ENCODE results near the gene SYT5. TPM values are rescaled to one million over a fixed set of nuclear protein-coding genes. Genes with fewer than 3 reads are reported as not detected.

SYT5 gene
- total and polyA plus RNA-seq, 2 of the 13 experiments (the other 11 are each of a cell fraction or from before 2014, with no cell fraction given): not detected

DNA sequence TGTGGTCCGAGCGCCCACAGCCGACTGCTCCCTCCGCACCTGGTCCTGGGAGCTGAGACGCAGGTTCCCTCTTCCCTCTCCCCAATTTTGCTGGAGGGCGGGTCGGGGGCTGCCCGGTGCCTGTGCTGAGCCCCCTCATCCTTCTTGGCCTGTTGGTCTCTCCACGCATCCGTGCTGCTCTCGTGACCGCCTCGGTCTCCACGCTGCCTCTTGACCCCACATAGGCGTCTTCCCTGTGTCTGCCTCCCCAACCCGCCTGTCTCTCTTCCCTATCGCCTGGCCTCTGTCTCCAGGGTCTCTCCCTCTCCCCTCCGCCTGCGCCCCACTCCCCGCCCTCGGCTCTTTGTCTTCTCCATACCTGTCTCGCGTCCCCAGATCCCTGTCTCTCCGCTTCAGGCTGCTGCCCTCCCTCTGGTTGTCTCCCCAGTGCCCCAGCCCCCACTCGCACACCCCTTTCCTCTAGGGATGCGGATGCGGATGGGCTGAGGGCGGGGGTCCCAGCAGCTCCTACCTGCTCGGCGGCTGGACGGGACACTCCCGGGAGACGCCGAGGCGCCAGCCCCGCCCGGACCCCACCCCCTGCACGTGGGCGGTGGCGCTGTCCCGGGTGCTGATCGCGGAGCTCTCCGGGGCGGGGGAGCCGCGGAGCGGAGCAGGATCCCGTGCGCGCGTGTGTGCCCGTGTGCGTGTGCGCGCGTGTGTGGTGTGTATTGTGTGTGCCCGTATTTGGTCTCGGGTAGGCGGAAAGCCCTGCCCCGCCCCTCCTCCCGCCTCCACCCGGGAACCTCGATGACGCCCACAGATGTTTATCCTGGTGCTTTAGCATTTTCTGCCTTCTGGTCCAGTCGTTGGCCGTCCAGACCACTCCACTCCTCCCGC, at the start of gene SYT5 (continued):
- peak; percentile 32; the same call in 1 of the 2 replicates for TF ChIP-seq ZNF687 (CRISPR knock-in tag; IDR thresholded peaks at IDR 0.05)
- TF ChIP-seq DPF2 (CRISPR knock-in tag; IDR thresholded peaks at IDR 0.05; ENCODE audit: borderline replicate concordance, low read depth): no peak
- TF ChIP-seq, protein P1, sequence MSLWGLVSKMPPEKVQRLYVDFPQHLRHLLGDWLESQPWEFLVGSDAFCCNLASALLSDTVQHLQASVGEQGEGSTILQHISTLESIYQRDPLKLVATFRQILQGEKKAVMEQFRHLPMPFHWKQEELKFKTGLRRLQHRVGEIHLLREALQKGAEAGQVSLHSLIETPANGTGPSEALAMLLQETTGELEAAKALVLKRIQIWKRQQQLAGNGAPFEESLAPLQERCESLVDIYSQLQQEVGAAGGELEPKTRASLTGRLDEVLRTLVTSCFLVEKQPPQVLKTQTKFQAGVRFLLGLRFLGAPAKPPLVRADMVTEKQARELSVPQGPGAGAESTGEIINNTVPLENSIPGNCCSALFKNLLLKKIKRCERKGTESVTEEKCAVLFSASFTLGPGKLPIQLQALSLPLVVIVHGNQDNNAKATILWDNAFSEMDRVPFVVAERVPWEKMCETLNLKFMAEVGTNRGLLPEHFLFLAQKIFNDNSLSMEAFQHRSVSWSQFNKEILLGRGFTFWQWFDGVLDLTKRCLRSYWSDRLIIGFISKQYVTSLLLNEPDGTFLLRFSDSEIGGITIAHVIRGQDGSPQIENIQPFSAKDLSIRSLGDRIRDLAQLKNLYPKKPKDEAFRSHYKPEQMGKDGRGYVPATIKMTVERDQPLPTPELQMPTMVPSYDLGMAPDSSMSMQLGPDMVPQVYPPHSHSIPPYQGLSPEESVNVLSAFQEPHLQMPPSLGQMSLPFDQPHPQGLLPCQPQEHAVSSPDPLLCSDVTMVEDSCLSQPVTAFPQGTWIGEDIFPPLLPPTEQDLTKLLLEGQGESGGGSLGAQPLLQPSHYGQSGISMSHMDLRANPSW (CRISPR knock-in tag; IDR thresholded peaks at IDR 0.05; ENCODE audit: borderline replicate concordance): no peak
- TF ChIP-seq LRRFIP1 (CRISPR knock-in tag; conservative IDR thresholded peaks at IDR 0.05): no peak
- peak; percentile 61; the same call in 1 of the 2 replicates for TF ChIP-seq TGIF2 (CRISPR knock-in tag; IDR thresholded peaks at IDR 0.05)
- TF ChIP-seq PCBP2 (optimal IDR thresholded peaks at IDR 0.05; ENCODE audit: low read depth, low read length, poor library complexity, severe bottlenecking): no peak
- peak; percentile 14; the same call in 1 of the 2 replicates for TF ChIP-seq ZNF501 (CRISPR knock-in tag; IDR thresholded peaks at IDR 0.05)
- TF ChIP-seq POLR2A (IDR thresholded peaks at IDR 0.05; ENCODE audit: insufficient read depth in 1 of 2, low read depth in 2 of 2, low read length in 2 of 2): peak in 1 of 2 experiments; percentile 16; a peak in 1 of 4 replicates
- TF ChIP-seq TCF12 (IDR thresholded peaks at IDR 0.05): no peak
- TF ChIP-seq TCF12 (CRISPR knock-in tag; IDR thresholded peaks at IDR 0.05): 0 out of 2 replicates have a peak, but pooled peaks have one; percentile 31
- TF ChIP-seq YEATS4 (CRISPR knock-in tag; IDR thresholded peaks at IDR 0.05; ENCODE audit: borderline replicate concordance): peak; percentile 22; the same call in 1 of the 2 replicates
- peak; percentile 52; the same call in 1 of the 2 replicates for TF ChIP-seq TEF (CRISPR knock-in tag; IDR thresholded peaks at IDR 0.05)
- TF ChIP-seq ZNF430 (CRISPR knock-in tag; IDR thresholded peaks at IDR 0.05): peak; percentile 28; the same call in 1 of the 2 replicates
- TF ChIP-seq ZBTB38 (CRISPR knock-in tag; IDR thresholded peaks at IDR 0.05): 0 out of 2 replicates have a peak, but pooled peaks have one; percentile 32
- TF ChIP-seq, protein P2, sequence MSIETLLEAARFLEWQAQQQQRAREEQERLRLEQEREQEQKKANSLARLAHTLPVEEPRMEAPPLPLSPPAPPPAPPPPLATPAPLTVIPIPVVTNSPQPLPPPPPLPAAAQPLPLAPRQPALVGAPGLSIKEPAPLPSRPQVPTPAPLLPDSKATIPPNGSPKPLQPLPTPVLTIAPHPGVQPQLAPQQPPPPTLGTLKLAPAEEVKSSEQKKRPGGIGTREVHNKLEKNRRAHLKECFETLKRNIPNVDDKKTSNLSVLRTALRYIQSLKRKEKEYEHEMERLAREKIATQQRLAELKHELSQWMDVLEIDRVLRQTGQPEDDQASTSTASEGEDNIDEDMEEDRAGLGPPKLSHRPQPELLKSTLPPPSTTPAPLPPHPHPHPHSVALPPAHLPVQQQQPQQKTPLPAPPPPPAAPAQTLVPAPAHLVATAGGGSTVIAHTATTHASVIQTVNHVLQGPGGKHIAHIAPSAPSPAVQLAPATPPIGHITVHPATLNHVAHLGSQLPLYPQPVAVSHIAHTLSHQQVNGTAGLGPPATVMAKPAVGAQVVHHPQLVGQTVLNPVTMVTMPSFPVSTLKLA (IDR thresholded peaks at IDR 0.05): peak; percentile 70
